HepG2 (cell line): ENCODE results near the gene GOLGA7B.

Source experiments
- HMGXB4 ChIP-seq, 2 experiments: sonication (generic) in 1 of 2; formaldehyde crosslinking in 1 of 2; IDR thresholded peaks; 2 replicates each; pipeline versions ENCODE4 v1.4.0 to v1.6.1; 2018 to 2020; ENCODE audit warnings: missing genetic modification reagents in 2 of 2, borderline replicate concordance in 1 of 2, low read depth in 1 of 2, mild to moderate bottlenecking in 1 of 2, missing biosample characterization in 1 of 2
- KDM1A ChIP-seq: IDR thresholded peaks from 2 replicates; pipeline ENCODE4 v1.6.1; 2016; ENCODE audit warnings: missing compliant biosample characterization
- POLR2A ChIP-seq, 2 experiments: IDR thresholded peaks; 2 replicates each; pipeline ENCODE4 v1.6.1; 2011; ENCODE audit warnings: low read depth in 2 of 2, low read length in 2 of 2, mild to moderate bottlenecking in 1 of 2, moderate library complexity in 1 of 2; ENCODE audit not compliant: insufficient read depth in 1 of 2
- RAD21 ChIP-seq: fragments of 450-650 bp; formaldehyde crosslinking; IDR thresholded peaks from 2 replicates; pipeline ENCODE4 v1.5.0; 2020; ENCODE audit warnings: mild to moderate bottlenecking
- TCF12 ChIP-seq, 2 experiments: fragments of 450-650 bp in 1 of 2; sonication (generic) in 1 of 2; formaldehyde crosslinking in 1 of 2; IDR thresholded peaks; 2 replicates each; pipeline versions ENCODE4 v1.6.1 to v1.8.0; 2017 to 2022; ENCODE audit warnings: antibody characterized with exemption in 1 of 2, mild to moderate bottlenecking in 1 of 2, missing genetic modification reagents in 1 of 2, moderate library complexity in 1 of 2
- ZC3H13 ChIP-seq: sonication (generic); formaldehyde crosslinking; IDR thresholded peaks from 2 replicates; pipeline ENCODE4 v1.8.1; 2023; ENCODE audit warnings: mild to moderate bottlenecking, missing genetic modification reagents, moderate library complexity
- ZNF446 ChIP-seq: sonication (generic); formaldehyde crosslinking; IDR thresholded peaks from 2 replicates; pipeline ENCODE4 v1.5.0; 2020; ENCODE audit warnings: mild to moderate bottlenecking, missing genetic modification reagents
- ZNF816 ChIP-seq: sonication (generic); formaldehyde crosslinking; IDR thresholded peaks from 2 replicates; pipeline ENCODE4 v1.8.0; 2022; ENCODE audit warnings: missing genetic modification reagents, mild to moderate bottlenecking, borderline replicate concordance

- TF ChIP-seq POLR2A (IDR thresholded peaks at IDR 0.05; ENCODE audit: insufficient read depth in 1 of 2, low read depth in 2 of 2, low read length in 2 of 2) (no peak), HMGXB4 (CRISPR knock-in tag; IDR thresholded peaks at IDR 0.05; ENCODE audit: borderline replicate concordance in 1 of 2, low read depth in 1 of 2) (no peak), TCF12 (IDR thresholded peaks at IDR 0.05) (no peak), TCF12 (CRISPR knock-in tag; IDR thresholded peaks at IDR 0.05) (no peak), ZC3H13 (CRISPR knock-in tag) (no peak), KDM1A (CRISPR knock-in tag) (no peak), ZNF816 (CRISPR knock-in tag) (no peak), ZNF446 (CRISPR knock-in tag) (no peak), RAD21 (CRISPR knock-in tag) (no peak)
Measured at GRCh38 chr10:97805096-97805884, 44.4 kb upstream of the GOLGA7B start.
